HG02840 (cell line): Measurements from ENCODE around the gene KANK3.
"Not testable (repeated sequence)": the region's sequence is repeated elsewhere in the genome, so short reads cannot be mapped to it uniquely, and the experiment has no call there.

Experiments used
- ATAC-seq: cut with Tn5 transposase; IDR thresholded peaks from one replicate; pipeline ENCODE4 v1.9.1; 2021; ENCODE audit warnings: mild to moderate bottlenecking, moderate library complexity, moderate number of reproducible peaks; ENCODE audit not compliant: unreplicated experiment, low FRiP score

Gene KANK3

DNA sequence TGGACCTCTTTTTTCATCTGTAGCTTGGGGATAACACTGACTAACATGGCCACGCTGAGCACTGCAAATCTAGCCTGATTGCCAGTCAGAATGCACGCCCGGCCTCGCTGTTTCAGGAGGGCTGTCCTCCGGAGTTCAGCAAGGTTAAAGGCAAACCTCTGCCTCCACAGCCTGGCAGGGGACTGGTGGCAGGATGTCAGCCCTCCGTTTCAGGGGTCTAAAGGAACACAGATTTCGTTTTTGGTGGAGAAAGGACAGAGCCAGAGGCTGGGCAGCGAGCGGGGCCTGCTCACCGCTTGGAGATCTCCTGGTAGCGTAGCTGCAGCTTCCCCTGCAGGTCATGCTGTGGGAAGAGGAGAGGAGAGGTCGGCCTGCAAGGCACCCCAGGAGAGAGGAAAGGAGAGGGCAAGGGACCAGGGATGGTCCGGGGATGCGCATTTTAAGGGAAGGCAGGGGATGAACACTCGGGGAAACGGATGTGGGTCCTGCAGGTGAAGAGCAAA lies 22.4 kb downstream of the KANK3 start:
- ATAC-seq, result no peak

DNA sequence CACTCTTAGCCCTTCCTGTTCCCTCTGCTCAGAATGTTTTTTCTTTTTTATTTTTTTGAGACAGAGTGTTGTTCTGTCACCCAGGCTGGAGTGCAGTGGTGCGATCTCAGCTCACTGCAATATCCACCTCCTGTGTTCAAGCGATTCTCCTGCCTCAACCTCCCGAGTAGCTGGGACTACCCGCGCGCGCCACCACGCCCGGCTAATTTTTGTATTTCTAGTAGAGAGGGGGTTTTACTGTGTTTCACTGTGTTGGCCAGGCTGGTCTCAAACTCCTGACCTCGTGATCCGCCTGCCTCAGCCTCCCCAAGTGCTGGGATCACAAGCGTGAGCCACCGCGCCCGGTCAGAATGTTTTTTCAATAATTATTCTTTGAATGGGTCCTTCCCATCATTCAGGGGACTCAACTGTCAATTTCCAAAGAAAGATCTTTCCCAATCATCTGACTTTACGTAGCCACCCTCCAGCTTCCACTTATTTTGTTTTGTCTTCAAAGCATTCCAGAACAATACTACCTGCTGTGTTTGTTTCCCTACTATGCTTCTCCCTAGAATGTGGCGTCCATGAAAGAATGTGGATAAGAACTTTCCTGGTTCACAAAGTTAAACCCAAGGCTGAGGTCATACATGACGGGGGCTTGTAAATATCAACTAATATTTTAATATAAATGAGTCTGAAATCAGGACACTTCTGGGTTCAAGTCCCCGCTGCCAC lies 23.1 kb downstream of the KANK3 start:
- no peak for ATAC-seq

DNA sequence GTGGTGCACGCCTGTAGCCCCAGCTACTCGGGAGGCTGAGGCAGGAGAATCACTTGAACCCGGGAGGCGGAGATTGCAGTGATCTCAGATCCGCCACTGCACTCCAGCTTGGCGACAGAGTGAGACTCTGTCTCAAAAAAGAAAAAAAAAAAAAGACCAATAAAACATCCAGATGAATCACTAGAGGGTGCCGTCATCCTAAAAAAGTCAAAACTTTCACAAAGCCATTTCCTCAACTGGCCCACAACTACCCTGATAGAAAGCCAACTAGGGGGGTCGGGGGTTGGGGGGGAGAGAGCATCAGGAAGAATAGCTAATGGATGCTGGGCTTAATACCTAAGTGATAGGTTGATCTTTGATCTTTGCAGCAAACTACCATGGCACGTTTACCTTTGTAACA lies 24.2 kb downstream of the KANK3 start:
- ATAC-seq, result not testable (repeated sequence)

DNA sequence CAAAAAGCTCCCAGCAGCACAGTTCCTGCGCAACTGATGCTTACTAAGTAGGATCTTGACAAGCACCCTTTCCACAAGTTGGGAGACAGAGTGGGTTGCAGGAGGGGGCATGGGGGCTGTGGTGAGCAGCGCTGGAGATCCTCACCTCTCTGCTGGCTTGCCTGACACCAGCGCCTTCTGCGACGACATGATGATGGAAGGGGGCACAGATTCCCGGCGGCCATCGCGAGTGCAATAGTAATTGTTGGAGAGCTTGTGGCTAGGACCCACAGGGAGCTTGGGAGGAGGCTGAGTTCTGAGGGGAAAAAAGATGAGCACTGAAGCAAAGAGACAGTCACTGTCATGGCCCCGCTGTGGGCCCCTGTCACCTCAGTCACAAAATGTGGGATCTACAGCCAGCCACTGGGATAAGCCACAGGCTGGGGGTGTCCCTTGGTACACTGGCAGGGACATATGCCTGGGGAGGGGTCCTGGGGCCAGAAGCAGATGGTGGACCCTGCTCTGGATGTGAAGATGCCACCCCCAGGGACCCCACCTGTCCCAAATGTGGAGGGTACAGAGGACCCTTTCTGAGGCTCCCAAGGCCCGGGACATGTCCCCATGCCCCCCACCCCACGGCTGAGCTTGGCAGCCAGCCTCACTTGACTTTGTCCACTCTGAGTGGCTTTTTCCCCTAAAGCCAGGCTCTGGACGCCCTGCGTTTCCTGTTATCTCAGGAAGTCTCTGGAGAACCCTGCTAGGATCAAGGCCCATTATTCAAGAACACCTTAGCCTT lies 26.5 kb downstream of the KANK3 start:
- no peak for ATAC-seq

DNA sequence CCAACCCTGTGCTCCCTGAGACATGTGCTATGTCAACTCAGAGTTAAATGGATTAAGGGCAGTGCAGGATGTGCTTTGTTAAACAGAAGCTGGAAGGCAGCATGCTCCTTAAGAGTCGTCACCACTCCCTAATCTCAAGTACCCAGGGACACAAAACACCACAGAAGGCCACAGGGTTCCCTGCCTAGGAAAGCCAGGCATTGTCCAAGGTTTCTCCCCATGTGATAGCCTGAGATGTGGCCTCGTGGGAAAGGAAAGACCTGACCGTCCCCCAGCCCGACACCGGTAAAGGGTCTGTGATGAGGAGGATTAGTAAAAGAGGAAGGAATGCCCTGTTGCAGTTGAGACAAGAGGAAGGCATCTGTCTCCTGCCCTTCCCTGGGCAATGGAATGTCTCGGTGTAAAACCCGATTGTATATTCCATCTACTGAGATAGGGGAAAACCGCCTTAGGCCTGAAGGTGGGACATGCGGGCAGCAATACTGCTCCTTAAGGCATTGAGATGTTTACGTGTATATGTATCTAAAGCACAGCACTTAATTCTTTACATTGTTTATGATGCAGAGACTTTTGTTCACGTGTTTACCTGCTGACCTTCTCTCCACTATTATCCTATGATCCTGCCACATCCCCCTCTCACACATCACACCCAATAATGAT lies 28.0 kb downstream of the KANK3 start:
- ATAC-seq, result not testable (repeated sequence)

DNA sequence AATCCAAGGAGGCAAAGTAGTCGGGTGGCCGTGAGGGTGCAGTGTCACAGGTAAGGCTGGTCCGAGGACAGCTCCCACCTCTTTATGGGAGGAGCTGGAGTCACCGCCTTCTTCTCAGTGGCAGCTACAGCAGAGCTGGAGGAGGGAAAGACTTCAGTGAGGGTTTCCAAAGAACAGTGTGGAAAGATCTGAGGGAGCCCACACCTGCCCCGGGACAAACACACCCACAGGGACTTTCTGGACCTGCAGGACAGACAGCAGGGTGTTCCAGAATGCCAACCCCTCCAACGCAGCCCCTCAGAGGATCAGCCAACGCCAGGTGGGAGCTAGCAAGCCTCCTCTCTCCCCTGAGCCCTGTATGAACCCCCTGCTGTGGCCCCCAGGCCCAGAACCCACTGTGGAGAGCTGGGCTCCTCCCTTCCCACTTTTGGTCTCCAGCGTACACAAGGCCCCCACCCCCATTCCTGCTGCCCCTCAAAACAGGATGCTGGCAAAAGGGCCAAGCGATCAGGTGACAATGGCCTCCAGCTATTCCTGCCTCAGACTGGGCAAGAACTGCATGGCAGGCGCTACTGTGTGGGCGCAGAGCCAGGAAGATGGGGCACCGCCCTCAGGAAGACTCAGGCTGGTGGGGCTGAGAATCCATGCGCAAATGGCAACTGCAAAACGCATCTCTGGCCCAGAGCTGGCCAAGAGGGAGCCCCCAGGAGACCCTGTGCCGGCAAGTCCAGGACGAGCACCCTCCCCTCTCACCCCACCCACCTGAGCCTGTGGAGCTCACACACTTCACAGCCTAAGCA lies 31.4 kb downstream of the KANK3 start:
- no peak for ATAC-seq

DNA sequence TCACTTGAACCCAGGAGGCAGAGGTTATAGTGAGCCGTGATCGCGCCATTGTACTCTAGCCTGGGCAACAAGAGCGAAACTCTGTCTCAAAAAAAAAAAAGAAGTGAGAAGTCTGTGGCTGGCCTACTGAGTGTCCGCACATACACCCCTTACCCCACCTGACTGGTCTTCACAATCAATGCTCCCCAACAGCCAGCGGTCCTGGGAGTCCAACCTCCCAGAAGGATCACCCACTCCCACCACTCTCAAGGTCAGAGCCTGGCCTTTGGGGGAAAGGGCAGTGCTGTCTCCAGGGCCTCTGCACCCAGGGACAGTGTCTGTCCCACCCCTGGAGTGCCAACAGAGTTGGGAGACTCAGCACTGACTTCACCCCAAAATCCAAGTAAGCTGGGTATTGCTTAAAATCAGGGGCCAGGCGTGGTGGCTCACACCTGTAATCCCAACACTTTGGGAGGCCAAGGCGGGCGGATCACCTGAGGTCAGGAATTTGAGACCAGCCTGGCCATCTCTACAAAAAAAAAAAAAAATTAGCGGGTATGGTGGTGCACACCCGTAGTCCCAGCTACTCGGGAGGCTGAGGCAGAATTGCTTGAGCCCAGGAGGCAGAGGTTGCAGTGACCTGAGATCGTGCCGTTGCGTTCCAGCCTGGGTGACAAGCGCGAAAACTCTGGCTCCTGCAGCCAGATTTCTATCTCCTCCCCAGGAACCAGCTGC lies 32.6 kb downstream of the KANK3 start:
- no peak for ATAC-seq

DNA sequence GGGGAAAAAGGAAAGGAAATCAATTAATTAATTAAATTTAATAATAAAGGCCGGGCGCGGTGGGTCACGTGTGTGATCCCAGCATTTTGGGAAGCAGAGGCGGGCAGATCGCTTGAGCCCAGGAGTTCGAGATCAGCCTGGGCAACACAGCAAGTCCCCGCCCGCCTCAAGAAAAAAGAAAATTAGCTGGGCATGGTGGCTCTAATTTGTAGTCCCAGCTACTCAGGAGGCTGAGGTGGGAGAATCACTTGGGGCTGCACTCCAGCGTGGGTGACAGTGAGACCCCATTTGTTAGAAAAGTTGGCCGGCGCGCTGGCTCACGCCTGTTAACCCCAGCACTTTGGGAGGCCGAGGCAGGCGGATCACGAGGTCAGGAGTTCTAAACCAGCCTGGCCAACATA lies 34.2 kb downstream of the KANK3 start:
- ATAC-seq, result no peak

DNA sequence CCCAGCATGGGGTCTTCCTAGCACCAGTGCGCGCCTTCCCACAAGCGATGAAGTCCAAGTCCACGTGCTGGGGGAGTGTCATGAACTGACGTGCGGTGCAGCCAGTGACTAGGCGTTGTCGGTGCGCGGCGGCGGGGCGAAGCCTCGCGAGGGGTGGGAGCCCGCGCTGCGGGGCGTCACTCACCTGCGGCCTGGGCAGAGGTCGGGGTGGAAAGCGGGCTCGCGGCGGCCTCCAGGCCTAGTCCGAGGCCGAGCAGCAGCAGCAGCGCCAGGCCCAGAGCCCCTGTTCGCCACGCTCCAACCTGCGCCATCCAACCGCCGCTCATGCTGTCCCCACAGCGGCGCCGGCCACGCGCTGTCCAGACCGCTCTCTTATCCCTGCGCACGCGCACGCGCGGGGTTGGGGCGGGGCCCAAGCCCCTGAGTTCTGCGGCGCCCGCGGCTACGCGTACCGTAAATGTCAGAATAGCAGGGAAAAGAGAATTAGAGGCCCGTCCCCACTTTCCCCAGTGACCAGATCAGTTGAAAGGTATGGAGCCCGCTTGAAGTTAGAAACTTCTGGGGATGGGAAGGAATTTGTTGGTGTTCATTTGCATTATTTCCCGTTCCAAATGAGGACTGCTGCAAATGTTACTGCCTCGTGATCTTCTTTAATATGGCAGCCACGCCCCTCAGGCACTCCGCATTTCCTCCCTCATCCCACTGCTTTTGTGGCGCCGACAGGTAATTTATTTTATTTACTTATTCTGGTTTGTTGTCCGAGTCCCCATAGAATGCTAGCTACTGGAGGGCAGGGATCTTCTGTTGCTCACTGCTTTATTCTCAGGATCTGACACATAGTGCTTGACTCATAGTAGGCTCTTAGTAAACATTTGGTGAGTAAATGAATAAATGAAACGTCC lies 34.8 kb downstream of the KANK3 start, which contains the start of gene CD320:
Gene CD320 (minus strand): TSS at position 394 of the 902 bp plus-strand sequence. CDS start 68 bp downstream, at position 326.
- peak; percentile 85 for ATAC-seq

DNA sequence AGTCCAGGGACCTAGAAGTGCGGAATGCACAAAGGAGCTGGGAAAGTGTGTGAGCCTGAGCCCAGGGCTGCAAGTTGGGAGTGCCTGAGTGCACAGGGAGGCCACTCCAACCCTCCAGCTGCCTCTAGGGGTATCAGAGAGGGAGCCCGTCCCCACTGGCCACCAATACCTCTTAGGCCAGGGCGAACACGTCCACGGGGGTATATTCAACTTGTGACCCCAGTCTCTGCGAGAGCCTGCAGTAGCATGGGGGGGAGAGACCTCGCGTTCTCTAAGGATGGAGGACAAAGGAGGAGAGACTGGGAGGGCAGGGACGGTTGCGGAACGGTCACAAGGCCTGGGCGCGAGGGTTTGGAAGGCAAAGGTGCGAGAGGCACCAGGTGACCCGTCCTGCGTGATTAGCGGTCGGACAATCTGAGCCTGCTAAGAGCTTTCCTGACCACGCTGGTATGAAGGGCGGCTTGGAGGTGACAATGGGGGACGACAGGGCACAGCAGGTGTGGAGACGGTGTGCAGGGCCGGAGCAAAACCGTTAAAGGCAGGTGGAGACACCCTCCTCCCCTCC lies 35.6 kb downstream of the KANK3 start:
- ATAC-seq, result no peak

DNA sequence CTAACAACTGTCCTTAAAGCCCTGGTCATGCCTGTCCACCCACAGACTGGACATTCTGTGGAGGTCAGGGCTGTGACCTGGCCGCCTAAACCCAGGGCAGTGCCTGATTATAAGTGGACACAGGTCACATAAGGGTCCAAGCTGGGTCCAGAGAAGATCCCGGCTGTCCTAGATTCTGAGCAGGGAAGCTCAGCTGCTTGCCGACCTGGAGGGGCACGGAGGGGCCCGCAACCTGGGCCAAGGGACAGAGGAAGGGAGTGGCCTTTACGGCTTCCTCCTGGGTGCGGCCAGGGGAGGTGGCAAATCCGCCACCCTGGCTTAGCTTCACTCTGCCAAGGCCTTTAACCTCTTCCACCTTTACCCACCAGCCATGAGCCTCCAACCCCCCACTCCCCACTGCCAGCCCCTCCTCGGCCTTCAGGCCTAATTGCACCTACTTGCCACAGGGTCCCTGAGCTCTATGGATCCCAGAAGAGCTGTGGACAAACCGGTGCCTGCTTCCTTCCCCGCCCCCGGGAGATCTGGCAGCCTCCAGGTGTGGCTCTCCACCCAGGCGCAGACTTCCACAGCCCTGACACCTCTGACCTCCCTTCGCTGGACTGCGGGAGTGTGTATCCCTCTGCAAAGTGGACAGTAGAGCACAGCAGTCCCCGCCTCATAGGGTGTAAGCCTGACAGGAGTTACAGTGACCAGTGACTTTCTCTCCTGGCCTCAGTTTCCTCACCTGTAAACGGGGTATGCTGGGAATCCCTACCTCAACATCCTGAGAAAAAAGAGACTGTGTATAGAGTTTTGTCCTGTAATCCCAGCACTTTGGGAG lies 36.6 kb downstream of the KANK3 start:
- ATAC-seq, result no peak

DNA sequence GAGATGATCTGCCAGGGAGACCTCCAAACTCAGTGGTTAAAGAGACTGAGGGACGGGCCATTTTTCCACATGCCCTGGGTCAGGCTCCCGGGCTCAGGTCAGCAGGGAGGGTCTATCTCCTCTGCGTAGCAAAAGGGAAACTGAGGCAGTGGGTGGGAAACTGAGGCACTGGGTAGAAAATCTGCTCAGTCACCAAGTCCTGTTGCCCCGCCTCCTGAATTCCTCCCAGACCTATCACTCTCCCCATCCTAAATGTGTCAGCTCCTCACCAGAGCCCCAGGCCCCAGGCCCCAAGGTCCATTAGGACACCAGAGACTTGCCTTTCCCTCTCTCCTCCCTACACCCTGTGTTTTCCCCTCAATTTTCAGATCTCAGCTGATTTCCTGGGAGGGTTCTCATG lies 37.3 kb downstream of the KANK3 start:
- ATAC-seq, result no peak

DNA sequence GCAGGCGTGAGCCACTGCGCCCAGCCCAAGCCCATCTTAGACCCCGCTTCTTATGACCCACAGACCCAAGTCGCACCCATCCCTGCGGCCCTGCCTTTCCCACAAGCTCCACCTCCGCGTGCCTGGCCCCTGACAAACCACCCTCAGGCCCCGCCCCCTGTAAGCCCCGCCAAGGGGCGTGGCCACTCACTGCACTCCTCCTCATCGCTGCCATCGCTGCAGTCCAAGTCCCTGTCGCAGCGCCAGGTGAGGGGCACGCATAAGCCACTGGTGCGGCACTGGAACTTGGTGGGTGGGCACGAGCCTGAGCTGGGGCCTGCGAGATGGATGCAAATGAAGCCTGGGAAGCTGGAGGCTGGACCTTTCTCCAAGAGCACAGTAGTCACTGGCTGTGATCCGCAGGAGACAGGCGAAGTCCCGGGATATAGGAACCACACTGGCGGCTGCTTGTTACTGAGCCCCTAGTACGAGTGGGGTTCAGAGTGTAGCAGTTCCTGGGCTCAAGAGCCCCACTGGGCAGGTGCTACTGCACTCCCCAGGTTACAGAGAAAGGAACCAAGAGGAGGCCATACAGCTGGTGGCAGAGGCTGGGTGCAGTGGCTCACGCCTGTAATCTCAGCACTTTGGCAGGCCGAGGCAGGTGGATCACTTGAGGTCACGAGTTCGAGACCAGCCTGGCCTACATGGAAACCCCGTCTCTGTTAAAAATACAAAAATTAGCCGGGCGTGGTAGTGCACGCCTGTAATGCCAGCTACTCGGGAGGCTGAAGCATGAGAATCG lies 38.0 kb downstream of the KANK3 start:
- no peak for ATAC-seq

DNA sequence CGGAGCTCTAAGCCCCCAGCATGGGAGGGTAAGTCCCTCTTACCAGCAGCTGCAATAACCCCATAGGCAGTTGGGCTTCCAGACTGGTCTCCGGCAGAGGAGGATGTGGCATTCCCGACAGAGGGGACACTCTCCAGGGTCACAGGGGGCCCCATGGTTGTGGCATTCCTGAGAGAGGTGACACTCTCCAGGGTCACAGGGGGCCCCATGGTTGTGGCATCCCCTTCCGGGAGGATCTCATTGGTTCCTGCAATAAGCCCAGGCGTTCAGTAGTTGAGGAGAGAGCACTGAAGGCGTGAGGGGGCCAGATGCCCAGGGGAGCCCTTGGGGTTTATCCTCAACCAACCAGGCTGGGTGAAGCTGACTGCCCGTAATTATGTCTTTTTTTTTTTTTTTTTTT lies 40.3 kb downstream of the KANK3 start:
- ATAC-seq, result no peak

DNA sequence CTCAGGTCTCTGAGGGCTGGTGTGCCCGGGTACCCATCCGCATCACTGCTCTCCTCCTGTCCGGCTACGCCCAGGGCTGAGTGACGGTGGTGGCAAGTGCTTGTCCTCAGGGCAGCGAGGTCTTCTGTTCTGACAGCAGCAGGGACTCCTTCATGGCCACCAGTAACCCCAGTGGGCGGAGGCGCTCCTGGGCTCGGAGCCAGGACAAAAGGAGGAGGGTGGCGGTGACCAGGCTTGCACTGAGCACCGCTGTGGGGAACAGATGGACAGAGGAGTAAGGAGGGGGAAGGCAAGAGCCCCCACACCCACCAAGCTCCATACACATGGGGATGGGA lies 40.7 kb downstream of the KANK3 start:
- no peak for ATAC-seq

DNA sequence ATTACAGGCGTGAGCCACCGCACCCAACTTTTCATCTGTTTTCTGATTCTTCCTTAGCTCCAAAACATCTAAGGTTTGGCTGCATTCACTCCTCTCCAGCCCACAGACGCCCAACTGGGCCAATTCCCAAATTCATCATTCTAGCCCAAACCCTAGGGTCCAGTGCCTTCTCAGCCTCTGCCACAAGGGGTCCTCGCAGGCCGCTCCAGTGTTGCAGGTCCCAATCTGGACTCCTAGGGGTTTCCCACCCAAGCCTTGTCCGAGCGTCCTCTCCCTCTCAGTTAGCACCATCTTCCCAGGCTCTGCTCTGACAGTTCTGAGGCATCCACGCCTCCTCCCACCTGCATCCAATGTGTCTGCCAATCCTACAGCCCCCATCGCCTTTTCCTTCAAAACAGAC lies 51.7 kb downstream of the KANK3 start:
- ATAC-seq, result not testable (repeated sequence)

DNA sequence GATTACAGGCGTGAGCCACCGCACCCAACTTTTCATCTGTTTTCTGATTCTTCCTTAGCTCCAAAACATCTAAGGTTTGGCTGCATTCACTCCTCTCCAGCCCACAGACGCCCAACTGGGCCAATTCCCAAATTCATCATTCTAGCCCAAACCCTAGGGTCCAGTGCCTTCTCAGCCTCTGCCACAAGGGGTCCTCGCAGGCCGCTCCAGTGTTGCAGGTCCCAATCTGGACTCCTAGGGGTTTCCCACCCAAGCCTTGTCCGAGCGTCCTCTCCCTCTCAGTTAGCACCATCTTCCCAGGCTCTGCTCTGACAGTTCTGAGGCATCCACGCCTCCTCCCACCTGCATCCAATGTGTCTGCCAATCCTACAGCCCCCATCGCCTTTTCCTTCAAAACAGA lies 66.6 kb downstream of the KANK3 start:
- ATAC-seq, result not testable (repeated sequence)
